Lower leg skin (tissue), 4 donors: ENCODE data around the gene BBS4. TPM values are rescaled to one million over a fixed set of nuclear protein-coding genes. Genes with fewer than 3 reads are reported as not detected.
"Not testable (repeated sequence)": the region's sequence is repeated elsewhere in the genome, so short reads cannot be mapped to it uniquely, and the experiment has no call there.

Source experiments
- DNase-seq, 2 donors: peaks; one replicate each; pipeline ENCODE4 v3.0.0-alpha.2; 2019; ENCODE audit warnings: low spot score in 2 of 2
- H3K4me3 ChIP-seq: fragments of 200-600 bp; sonication (generic); 2 replicates; pipeline ENCODE4 v1.5.1; 2017; ENCODE audit warnings: mild to moderate bottlenecking, low read depth; ENCODE audit not compliant: poor library complexity, severe bottlenecking
- WGBS, 2 donors: methylation state at CpG; one replicate each; pipeline ENCODE4 v1.1.5; 2018; 5-methylcytosine and 5-hydroxymethylcytosine counted together
- intact Hi-C: fragments of 100-400 bp; cut with DNase I; formaldehyde crosslinking; loops from one replicate; pipeline ENCODE4 v1.15.0; 2023; ENCODE audit warnings: low total_unique reads
- total RNA-seq, 4 donors: library from RNA; depleted of rRNA; stranded (reverse); fragments of >200 nt; gene quantifications; one replicate each; pipeline ENCODE4 v1.1.0, GENCODE V29; 2016
- TF ChIP-seq, protein P1 (sequence below), 3 donors: fragments of 450-650 bp; IDR thresholded peaks; one replicate each; pipeline ENCODE4 v1.5.1; 2016; ENCODE audit warnings: antibody characterized with exemption in 3 of 3, mild to moderate bottlenecking in 3 of 3, moderate library complexity in 2 of 3

The BBS4 gene
- total RNA-seq, result 10 to 100 TPM; 11.4 to 13.9 (median 11.6) TPM

DNA sequence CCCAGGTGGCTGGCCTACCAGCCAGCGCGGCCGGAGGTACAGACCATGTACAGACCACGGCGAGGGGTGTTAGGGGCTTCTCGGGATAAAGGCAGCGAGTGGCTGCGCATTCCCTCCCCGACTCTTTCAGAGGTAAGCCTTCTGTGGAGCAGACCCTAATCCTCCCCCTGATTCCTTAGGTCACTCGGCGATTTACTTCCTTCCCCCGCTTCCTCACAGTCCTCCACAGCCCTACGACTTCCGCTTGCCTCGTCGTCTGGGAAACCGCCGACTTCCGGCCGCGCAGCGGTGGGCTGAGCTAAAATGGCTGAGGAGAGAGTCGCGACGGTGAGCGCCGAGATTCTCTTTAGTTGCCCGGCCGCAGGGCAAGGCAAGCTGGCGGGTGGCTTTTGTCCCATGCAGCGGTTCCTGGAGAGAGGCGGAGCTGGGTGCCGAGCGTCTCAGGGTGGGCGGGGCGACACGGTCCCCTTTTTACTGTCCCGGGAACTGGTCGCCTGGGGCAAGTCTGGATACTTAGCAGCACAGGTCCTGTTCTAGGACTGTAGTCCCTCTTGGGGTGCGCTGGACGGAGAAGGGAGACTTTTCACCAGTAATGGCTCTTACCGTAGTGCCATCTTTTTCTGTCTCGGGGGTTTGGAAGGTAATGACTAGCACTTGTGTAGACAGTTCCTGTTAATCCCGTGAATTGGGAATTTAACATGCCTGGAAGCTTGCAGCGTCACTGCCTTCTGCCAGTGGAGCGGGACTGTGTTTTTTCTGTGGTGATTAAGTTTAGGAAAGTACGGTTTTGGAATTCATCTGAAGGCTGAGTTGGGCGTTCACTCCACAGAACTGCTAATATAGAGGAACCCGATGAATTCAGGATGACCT, at the start of gene BBS4, which contains the start of gene HIGD2B:
Gene BBS4, plus strand, starts transcription at position 283 of the 870 bp plus-strand sequence. Its CDS starts 21 bp downstream, at position 304.
Gene HIGD2B, minus strand, starts transcription at position 258 of the 870 bp plus-strand sequence. CDS start 9,808 bp downstream, outside the sequence.
- intact Hi-C loops, result no loop called here
- WGBS, 2 donors, result 0 to 1% methylated on average over 43 to 49 of the region's 49 CpGs
- TF ChIP-seq, protein P1, sequence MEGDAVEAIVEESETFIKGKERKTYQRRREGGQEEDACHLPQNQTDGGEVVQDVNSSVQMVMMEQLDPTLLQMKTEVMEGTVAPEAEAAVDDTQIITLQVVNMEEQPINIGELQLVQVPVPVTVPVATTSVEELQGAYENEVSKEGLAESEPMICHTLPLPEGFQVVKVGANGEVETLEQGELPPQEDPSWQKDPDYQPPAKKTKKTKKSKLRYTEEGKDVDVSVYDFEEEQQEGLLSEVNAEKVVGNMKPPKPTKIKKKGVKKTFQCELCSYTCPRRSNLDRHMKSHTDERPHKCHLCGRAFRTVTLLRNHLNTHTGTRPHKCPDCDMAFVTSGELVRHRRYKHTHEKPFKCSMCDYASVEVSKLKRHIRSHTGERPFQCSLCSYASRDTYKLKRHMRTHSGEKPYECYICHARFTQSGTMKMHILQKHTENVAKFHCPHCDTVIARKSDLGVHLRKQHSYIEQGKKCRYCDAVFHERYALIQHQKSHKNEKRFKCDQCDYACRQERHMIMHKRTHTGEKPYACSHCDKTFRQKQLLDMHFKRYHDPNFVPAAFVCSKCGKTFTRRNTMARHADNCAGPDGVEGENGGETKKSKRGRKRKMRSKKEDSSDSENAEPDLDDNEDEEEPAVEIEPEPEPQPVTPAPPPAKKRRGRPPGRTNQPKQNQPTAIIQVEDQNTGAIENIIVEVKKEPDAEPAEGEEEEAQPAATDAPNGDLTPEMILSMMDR (IDR thresholded peaks at IDR 0.05), result no peak
- peak within 1 kb of the TSS; percentile 67 for H3K4me3 ChIP-seq
- DNase-seq, result peak; percentile 82 to 97

- peak; percentile 77 to 95 for DNase-seq
- no CpG with 5 or more reads among the region's 43 CpGs for WGBS, 2 donors
- H3K4me3 ChIP-seq, intact Hi-C loops: not testable (repeated sequence)
These were observed 49.3 kb upstream of the BBS4 start for GRCh38 chr15:72636519-72637282.

DNA sequence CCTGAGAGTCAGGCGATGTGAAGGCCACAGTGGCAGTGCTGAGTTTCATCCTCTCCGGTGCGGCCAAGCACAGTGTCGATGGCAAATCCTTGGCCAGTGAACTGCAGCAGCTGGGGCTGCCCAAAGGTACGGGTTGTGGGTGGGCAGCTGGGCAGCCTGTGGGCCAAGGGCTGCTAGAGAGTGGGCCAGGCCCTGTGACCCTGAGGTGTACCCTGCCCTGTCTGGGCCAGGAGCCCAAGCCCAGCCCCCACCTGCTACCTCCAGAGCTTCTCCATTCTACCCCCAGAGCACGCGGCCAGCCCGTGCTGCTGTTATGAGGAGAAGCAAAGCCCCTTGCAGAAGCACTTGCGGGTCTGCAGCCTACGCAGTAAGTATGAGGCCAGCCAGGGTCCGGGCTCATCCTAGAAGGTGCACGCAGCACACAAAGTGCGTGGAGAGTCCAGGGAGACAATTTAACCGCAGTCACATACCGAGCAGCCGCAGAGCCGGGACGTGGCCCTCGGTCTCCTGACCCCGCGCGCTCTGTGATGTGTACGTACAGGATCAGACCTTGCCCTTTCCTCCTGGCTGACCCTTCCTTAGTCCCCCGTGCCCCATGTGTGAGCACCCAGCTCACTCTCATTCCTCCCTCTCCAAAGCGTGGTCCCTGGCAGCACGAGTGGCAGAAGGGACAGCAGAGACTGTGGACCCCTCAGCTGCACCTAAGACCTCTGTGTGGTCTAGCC, 46.1 kb upstream of the BBS4 start:
- H3K4me3 ChIP-seq, intact Hi-C loops, DNase-seq: not testable (repeated sequence)
- no CpG with 5 or more reads among the region's 26 CpGs for WGBS, 2 donors

GRCh38 chr15:72642271-72642670, 43.7 kb upstream of the BBS4 start:
- WGBS, 2 donors, result no CpG with 5 or more reads among the region's 2 CpGs
- H3K4me3 ChIP-seq, DNase-seq, intact Hi-C loops: not testable (repeated sequence)

GRCh38 chr15:72648631-72649253, 37.3 kb upstream of the BBS4 start:
- DNase-seq, intact Hi-C loops: not testable (repeated sequence)
- 77 to 81% methylated on average over 7 to 9 of the region's 10 CpGs for WGBS, 2 donors

GRCh38 chr15:72654397-72654796, 31.6 kb upstream of the BBS4 start, which contains the start of gene GOLGA6B:
Gene GOLGA6B, plus strand, starts transcription at chr15:72654697. Its CDS starts 41 bp downstream, at chr15:72654738.
- DNase-seq, H3K4me3 ChIP-seq, intact Hi-C loops: not testable (repeated sequence)
- no CpG with 5 or more reads among the region's 7 CpGs for WGBS, 2 donors

More at GRCh38 chr15:72648631-72649253, 37.3 kb upstream of the BBS4 start:
- not testable (repeated sequence) for H3K4me3 ChIP-seq

DNA sequence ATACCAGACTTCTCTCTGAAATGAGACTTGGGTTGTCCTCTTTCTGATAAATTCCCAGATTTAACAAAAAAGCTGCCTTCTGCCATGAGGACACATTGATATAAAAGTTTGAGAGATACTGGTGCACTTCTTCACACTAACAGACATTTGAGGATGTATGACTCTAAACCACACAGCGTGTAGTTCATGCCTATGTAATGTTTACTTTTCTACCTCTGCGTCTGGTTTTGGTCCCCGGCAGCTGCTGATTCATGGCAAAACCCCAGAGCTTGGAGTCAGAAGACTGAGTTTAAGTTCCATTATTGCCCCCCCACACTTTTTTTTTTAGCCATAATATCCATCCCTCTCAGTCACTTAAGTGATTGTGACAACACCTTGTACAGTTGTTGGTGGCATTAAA, 30.0 kb upstream of the BBS4 start:
- H3K4me3 ChIP-seq, intact Hi-C loops, DNase-seq: not testable (repeated sequence)
- no CpG with 5 or more reads among the region's 3 CpGs for WGBS, 2 donors

DNA sequence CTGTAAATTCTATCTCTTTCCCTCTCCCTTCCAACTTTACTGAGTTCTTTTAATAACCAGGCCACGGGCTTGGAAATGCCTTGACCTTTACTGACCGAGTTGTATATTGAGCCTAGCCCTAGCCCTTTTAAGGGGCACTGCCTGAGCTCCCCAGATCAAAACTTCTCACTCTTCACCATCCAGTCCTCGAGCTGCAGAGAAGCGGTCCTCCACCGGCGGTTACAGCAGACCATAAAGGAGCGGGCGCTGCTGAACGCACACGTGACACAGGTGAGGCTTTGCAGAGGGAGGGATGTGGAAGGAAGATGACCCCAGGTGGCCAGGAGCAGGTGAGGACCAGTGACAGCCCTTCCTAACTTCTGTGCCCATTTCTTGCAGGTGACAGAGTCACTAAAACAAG, 24.9 kb upstream of the BBS4 start:
- H3K4me3 ChIP-seq, intact Hi-C loops, DNase-seq: not testable (repeated sequence)
- WGBS, 2 donors, result 78 to 79% methylated on average over 9 to 10 of the region's 10 CpGs

- DNase-seq, intact Hi-C loops, H3K4me3 ChIP-seq: not testable (repeated sequence)
- 85% methylated on average over 4 of the region's 8 CpGs; no CpG with 5 or more reads in 1 of the 2 donors for whole genome bisulfite sequencing, 2 donors
These were observed 22.1 kb upstream of the BBS4 start for GRCh38 chr15:72663931-72664330.

DNA sequence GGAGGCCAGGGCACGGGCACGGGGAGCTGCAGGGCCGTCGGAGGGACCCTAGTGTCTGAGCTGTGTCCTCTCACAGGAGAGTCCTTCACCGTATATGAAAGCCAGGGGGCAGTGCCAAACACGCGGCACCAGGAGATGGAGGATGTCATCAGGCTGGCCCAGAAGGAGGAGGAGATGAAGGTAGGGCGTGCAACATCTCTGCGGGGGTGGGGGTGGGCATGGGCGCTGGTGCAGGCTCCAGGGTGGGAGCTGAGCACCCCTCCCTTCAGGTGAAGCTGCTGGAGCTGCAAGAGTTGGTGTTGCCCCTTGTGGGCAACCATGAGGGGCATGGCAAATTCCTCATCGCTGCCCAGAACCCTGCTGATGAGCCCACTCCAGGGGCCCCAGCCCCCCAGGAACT, 20.3 kb upstream of the BBS4 start:
- H3K4me3 ChIP-seq, intact Hi-C loops, DNase-seq: not testable (repeated sequence)
- WGBS, 2 donors, result 66 to 85% methylated on average over 3 to 5 of the region's 11 CpGs

- intact Hi-C loops, DNase-seq, H3K4me3 ChIP-seq: not testable (repeated sequence)
- WGBS, 2 donors, result 94 to 97% methylated on average over 3 of the region's 6 CpGs
These were observed 16.2 kb upstream of the BBS4 start for GRCh38 chr15:72669803-72670202.
